Measurements from ENCODE around the gene GEMIN7. TPM values are rescaled to one million over a fixed set of nuclear protein-coding genes. Genes with fewer than 3 reads are reported as not detected.

Gene GEMIN7
- total RNA-seq, 3 donors from 2014 or later, result 14.4 to 22.6 (median 21.8) TPM

- H3K9me3 ChIP-seq, result no peaks in the 10 kb centered on the region
- no peak overlapping the region for H3K4me3 ChIP-seq
- intact Hi-C loops (cut with DNase I, micrococcal nuclease), result no loop called here
- peaks cover 41% of the 10 kb centered on the region for H3K4me1 ChIP-seq (ENCODE audit: low read depth)
- ATAC-seq (peak; percentile 20), DNase-seq (peak in 2 of 3 donors; percentile 50 to 57)
- no peaks in the 10 kb centered on the region for H3K36me3 ChIP-seq (ENCODE audit: low read depth)
- no peak for TF ChIP-seq CTCF (IDR thresholded peaks at IDR 0.05)
Observed at GRCh38 chr19:45119582-45119981, 40.5 kb downstream of the GEMIN7 start.

GRCh38 chr19:45121827-45122345 lies 42.8 kb downstream of the GEMIN7 start:
- TF ChIP-seq CTCF (IDR thresholded peaks at IDR 0.05), result no peak
- H3K4me3 ChIP-seq, result no peak overlapping the region
- intact Hi-C loops (cut with DNase I, micrococcal nuclease), result no loop called here
- ATAC-seq (no peak), DNase-seq (no peak)
- no peaks in the 10 kb centered on the region for H3K9me3 ChIP-seq
- peaks cover 40% of the 10 kb centered on the region for H3K4me1 ChIP-seq (ENCODE audit: low read depth)
- H3K36me3 ChIP-seq (ENCODE audit: low read depth), result no peaks in the 10 kb centered on the region

GRCh38 chr19:45122832-45123231 lies 43.8 kb downstream of the GEMIN7 start:
- no peaks in the 10 kb centered on the region for H3K9me3 ChIP-seq
- H3K4me3 ChIP-seq, result no peak overlapping the region
- TF ChIP-seq CTCF (IDR thresholded peaks at IDR 0.05), result no peak
- DNase-seq (no peak), ATAC-seq (no peak)
- intact Hi-C loops (cut with DNase I, micrococcal nuclease), result no loop called here
- peaks cover 30% of the 10 kb centered on the region for H3K4me1 ChIP-seq (ENCODE audit: low read depth)
- H3K36me3 ChIP-seq (ENCODE audit: low read depth), result no peaks in the 10 kb centered on the region

GRCh38 chr19:45123440-45123850 lies 44.4 kb downstream of the GEMIN7 start:
- intact Hi-C loops (cut with DNase I, micrococcal nuclease), result no loop called here
- Histone ChIP-seq H3K36me3 (ENCODE audit: low read depth) (no peaks in the 10 kb centered on the region), H3K9me3 (no peaks in the 10 kb centered on the region), H3K4me1 (ENCODE audit: low read depth) (peaks cover 24% of the 10 kb centered on the region), H3K4me3 (no peak overlapping the region)
- DNase-seq (peak in 1 of 3 donors; percentile 34), ATAC-seq (no peak)
- no peak for TF ChIP-seq CTCF (IDR thresholded peaks at IDR 0.05)

GRCh38 chr19:45124021-45124420 lies 45.0 kb downstream of the GEMIN7 start:
- Histone ChIP-seq H3K4me1 (ENCODE audit: low read depth) (peaks cover 18% of the 10 kb centered on the region), H3K9me3 (no peaks in the 10 kb centered on the region), H3K36me3 (ENCODE audit: low read depth) (no peaks in the 10 kb centered on the region), H3K4me3 (no peak overlapping the region)
- ATAC-seq (no peak), DNase-seq (no peak)
- intact Hi-C loops (cut with DNase I, micrococcal nuclease), result no loop called here
- TF ChIP-seq CTCF (IDR thresholded peaks at IDR 0.05), result no peak

- Histone ChIP-seq H3K4me1 (ENCODE audit: low read depth) (peaks cover 12% of the 10 kb centered on the region), H3K4me3 (no peak overlapping the region), H3K36me3 (ENCODE audit: low read depth) (no peaks in the 10 kb centered on the region), H3K9me3 (no peaks in the 10 kb centered on the region)
- DNase-seq (no peak), ATAC-seq (no peak)
- TF ChIP-seq CTCF (IDR thresholded peaks at IDR 0.05), result no peak
- intact Hi-C loops (cut with DNase I, micrococcal nuclease), result no loop called here
Observed at GRCh38 chr19:45125360-45125759, 46.3 kb downstream of the GEMIN7 start.
